ENCODE data around the gene MOV10L1.

DNA sequence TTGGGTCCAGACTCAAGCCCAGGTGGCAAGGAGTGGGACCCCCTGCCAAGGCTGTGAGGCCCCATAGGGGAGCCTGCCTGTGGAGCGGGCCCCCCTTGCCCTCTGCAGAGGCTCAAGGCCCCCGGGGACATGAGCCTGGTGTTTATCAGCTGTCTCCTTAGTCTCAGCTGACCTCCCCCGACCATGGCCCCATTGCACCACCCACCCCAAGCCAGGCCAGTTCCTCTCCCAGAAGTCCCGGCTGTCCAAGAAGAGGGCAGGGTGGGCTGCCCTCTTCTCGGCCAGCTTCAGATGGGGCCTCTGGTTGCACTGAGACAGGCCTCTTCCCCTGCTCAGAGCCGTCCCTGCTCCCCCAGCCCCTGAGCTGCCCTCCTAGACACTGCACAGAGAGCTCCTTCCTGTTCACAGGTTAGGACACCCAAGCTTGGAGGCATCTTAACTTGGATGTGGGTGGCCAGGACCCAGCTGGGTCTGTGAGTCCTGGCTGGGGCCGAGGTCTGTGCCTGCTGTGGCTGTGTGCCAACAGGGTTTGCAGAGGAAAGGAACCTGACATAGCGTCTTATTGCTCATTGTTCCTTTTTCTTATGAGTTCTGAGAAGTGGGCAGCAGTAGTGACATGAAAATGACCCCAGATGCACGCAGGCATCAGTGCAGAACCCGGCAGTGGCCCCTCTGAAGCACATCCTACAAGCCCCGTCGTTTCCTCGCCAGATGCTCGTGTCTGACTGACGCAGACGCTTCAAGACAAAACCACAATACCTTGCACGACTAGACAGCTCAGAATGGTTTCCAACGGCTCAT is 101.3 kb downstream of the MOV10L1 start:
- TF ChIP-seq, protein P1, sequence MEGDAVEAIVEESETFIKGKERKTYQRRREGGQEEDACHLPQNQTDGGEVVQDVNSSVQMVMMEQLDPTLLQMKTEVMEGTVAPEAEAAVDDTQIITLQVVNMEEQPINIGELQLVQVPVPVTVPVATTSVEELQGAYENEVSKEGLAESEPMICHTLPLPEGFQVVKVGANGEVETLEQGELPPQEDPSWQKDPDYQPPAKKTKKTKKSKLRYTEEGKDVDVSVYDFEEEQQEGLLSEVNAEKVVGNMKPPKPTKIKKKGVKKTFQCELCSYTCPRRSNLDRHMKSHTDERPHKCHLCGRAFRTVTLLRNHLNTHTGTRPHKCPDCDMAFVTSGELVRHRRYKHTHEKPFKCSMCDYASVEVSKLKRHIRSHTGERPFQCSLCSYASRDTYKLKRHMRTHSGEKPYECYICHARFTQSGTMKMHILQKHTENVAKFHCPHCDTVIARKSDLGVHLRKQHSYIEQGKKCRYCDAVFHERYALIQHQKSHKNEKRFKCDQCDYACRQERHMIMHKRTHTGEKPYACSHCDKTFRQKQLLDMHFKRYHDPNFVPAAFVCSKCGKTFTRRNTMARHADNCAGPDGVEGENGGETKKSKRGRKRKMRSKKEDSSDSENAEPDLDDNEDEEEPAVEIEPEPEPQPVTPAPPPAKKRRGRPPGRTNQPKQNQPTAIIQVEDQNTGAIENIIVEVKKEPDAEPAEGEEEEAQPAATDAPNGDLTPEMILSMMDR (IDR thresholded peaks at IDR 0.05): no peak
- no peak for TF ChIP-seq POLR2A (IDR thresholded peaks at IDR 0.05)

All from thyroid gland (tissue), 4 donors.